Muscle of back (tissue), 13 donors: ENCODE data around the gene RASSF8. TPM values are rescaled to one million over a fixed set of nuclear protein-coding genes. Genes with fewer than 3 reads are reported as not detected.
A peak's percentile ranks its signal among the peaks of the same experiment; 100 is the strongest.

Experiments used
- DNase-seq, 3 donors: peaks; one replicate each; pipeline versions ENCODE4 v3.0.0 to v3.0.0-alpha.2; 2013
- long read RNA-seq, 9 donors: transcript quantifications; one replicate each; lab custom pipeline, GENCODE V29; 2026
- polyA plus RNA-seq, 10 donors: library from polyadenylated mRNA; unstranded; fragments of 120-200 nt; gene quantifications; one replicate each; pipeline ENCODE4 v1.2.1, GENCODE V29; 2013; ENCODE audit not compliant: insufficient read length in 10 of 10

RASSF8 gene, protein sequence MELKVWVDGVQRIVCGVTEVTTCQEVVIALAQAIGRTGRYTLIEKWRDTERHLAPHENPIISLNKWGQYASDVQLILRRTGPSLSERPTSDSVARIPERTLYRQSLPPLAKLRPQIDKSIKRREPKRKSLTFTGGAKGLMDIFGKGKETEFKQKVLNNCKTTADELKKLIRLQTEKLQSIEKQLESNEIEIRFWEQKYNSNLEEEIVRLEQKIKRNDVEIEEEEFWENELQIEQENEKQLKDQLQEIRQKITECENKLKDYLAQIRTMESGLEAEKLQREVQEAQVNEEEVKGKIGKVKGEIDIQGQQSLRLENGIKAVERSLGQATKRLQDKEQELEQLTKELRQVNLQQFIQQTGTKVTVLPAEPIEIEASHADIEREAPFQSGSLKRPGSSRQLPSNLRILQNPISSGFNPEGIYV
- 10 to 100 TPM; 23.9 to 49.3 (median 29.9) TPM for polyA plus RNA-seq
- long read RNA-seq, donor 1, partial matches to known transcripts = 0 of 3 reads
- long read RNA-seq, donor 1, other reads (novel, unspliced or antisense) = 0 of 3 reads
- long read RNA-seq, donor 2 = 0 reads
- long read RNA-seq, donor 3 = 0 reads
- long read RNA-seq, donor 4, partial matches to known transcripts = 0 of 2 reads
- long read RNA-seq, donor 4, other reads (novel, unspliced or antisense) = 0 of 2 reads
- long read RNA-seq, donor 5, partial matches to known transcripts = 12 of 12 reads
- long read RNA-seq, donor 5, other reads (novel, unspliced or antisense) = 0 of 12 reads
- long read RNA-seq, donor 6 = 0 reads
- long read RNA-seq, donor 7 = 0 reads
- long read RNA-seq, donor 8, partial matches to known transcripts = 0 of 2 reads
- long read RNA-seq, donor 8, other reads (novel, unspliced or antisense) = 0 of 2 reads
- long read RNA-seq, donor 9 = 0 reads

DNA sequence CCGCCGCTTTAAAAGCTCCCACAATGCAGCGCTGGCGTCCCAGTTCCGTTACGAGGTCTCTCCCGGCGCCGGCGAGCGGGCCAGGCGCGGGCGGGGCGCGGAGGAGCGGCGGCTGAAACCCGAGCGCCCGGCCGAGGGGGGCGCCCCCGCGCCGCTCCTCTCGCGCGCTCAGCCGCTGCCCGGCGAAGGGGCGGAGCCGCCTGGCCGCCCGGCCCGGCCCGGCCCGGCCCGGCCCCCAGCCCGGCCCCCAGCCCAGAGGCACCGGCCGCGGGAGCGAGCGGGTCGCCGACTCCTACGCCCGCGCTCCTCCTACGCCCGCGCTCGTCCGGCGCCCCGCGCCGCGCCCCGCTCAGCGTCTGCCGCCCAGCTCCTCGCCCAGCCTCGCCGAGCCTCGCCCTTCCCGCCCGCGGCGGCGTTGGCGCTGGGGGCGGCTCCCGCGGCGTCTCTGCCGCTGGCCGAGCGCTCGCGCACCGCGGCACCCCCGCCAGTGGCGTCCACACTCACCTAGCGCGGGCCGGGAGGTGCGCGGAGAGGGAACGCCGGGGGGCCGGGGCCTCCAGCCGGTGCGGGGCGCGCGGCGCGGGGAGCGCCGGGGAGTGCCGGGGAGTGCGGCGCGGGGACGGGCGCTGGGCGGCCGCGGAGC is at the start of gene RASSF8:
RASSF8 (plus strand) TSS at position 255 of the 643 bp plus-strand sequence. CDS start 96,662 bp downstream, outside the sequence.
- peak; percentile 81 to 93 (median 88) for DNase-seq

DNA sequence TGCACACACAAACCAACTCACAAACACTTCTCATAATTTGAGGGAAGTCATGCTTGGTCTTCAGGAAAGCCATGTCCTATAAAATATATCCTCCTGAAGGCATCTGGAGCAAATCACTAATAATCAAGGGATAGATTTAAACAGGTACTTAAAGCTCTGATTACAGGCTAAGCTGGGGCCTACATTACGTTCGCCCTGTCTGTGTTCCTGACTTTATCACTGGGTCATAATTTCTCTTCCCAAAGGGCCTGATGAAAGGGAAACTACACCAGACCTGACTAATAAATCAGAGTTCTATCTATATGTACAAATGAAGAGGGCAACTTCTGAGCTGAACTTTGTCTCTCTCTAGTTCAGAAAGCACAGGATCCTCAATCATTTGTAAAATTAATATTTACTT is 43.9 kb upstream of the RASSF8 start:
- DNase-seq = no peak

DNA sequence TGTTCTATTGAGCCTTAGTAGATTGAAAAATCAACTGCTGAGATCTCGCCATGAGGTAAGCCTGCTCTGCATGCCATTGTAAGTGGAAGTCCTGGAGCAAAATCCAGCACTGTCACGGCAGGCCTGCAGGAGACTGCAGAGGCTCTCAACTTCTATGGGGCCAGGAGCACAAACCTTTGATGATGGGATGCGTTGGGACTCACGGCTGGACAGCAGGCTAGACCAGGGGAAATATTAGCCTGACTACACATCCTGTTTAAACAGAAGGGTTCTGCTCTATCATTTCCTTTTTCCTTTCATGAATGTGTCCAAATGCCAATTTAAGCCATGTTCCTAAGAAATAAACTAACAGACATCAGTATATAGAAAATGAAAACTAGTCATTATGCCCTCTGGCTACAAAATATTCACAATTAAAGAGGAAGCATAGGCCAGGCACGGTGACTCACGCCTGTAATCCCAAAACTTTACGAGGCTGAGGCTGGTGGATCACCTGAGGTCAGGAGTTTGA is 33.9 kb upstream of the RASSF8 start:
- no peak for DNase-seq

DNA sequence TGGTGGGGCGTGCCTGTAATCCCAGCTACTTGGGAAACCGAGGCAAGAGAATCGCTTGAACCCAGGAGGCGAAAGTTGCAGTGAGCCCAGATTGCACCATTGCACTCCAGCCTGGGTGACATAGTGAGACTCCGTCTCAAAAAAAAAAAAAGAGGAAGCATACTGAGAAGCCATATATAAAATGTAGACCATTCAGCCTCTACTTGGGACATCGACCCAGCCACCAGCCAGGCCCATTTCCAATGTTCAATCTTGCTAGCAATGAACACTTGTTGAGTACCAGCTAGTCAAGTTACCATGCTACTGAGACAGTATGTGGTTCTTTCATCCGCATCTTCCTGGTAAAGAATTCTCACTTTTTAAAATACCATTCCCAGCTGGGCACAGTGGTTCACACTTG is 33.4 kb upstream of the RASSF8 start:
- DNase-seq = no peak

DNA sequence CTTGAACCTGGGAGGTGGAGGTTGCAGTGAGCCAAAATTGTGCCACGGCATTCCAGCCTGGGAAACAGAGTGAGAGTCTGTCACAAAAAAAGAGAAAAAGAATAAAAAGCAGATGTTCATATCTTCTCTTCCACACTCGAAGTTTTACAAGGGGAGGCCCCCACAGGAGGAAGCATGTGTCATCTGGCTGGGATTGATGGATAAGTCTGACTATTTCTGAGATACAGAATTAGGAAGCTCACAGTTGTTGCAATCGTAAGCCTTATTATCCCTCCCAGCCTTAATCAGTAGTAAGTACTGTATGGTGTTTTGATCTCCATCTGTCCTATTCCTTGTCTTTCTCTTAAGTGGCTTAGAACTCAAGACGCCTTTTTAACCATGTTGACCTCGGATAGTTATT is 31.9 kb upstream of the RASSF8 start:
- no peak for DNase-seq

DNA sequence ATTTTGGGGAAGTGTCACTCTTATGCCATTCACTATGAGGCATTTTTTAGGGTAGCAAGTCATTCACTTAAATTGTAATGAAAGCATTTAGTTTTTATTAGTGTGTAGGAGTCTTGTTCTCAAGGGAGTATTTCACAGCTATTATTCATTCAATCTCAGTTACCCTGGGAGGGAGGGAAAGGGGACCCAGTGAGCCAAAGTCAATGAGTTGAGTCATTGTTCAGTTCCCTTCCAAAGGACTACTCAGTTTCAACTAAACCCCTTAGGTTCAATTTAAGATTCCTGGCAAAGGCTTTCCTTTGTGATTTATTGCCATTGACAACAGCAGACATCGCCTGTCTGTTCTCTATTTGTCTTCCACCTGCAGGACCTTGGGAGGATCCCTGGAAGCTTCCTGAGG is 29.3 kb upstream of the RASSF8 start:
- peak; percentile 15 to 47 (median 21) for DNase-seq

DNA sequence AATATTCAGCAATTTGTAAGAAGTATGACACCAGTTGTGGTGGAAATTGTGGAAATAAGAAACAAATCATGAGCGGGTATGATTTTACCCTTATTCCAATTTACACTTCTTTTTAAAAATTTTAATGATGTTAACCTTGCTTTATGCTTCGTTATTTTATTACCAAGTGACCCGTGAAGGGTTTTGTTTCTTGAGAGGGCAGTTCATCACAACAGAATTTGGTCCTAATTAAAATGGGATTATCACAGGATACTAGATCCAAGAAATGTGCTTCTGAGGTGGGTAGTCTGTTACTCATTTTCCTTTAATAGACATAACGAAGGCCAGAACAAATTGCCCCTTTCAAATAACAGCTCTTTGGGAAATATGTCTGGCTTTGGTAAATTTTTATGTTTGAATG is 25.5 kb upstream of the RASSF8 start:
- no peak for DNase-seq

DNA sequence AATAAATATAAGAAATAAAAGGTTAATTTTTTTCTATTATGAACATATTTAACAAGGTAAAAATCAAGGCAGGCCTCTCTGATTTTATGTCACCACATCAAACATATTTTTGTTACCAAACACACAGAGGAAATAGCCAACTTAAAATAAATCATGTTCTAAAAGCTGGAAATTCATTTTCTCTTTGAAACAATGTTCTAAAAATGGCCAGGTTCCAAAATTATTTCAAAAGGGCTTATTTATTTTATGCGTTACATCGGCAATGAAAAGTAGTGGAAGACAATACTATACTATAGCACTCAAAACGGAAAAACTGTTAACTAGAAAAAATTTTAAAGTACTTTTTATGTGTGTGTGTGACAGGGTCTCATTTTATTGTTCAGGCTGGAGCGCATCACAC is 24.0 kb upstream of the RASSF8 start:
- no peak for DNase-seq

DNA sequence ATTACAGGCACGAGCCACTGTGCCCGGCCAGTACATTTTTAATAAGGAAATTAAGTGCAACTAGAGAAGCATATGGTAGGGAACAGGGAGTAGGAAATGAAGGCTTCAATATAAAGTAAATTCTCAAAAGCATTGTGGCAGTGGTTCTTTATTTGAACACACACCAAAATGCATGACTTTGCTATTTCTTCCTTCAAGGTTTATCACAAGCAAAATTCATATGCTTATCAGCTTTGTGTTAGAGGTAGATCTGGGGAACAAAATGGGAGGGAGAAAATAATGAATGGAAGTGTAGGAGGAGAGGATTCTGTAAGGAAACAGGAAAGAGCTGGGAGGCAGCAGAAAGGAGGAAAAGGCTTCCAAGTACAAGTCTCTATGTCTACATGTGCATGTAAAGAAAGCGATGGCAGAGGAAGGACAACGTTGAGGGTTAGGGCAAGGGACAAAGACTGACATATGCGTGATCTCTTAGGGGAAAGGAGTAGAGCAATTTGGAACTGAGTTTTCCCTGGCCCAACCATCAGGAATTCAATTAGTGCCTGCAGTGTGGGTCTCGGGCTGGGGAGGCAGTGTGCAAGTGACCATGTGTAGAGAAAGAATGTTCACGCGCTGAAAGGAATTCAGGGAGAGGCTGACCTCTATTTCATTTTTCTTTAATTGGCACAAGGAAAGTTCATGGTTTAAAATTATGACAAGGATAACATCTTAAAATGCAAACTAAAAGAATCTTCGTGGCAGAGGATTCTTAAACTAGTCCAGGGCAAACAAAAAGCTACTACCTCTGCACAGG is 22.9 kb upstream of the RASSF8 start:
- DNase-seq = no peak

DNA sequence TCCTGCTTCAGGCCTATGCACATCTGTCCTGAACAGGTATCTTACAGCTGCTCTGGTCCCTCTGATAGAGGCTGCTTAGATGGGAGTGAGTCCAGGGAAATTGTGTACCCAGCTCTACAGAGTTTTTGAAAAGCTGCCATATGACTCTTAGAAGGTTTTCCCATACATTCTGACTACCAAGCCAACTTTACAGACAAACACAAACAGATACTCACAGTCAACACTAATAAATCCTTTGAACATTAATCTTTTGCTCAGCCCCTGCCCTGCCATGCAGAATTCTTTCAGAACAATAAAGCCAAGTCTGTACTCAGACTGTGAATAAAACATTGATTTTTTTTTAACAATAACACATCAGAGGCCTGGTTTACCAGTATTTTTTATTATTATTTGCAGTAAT is 21.4 kb upstream of the RASSF8 start:
- no peak for DNase-seq

DNA sequence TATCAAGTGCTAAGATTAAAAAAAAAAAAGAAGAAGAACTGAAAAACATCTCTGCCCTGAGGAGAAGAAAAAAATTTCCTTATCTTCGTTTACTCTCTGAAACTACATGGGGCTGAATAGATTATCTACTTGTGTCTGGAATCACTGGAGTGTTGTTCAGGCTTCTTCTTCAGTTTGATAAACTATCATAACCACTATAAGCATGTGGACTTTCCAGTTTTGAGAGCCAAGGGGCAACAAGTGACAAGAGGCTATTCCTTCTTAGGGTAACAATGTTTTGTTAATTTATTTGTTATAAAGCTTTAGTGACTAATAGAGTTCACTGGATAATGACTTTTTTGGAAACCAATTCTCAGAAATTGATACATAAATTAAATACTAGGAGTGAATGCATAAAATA is 19.9 kb upstream of the RASSF8 start:
- no peak for DNase-seq

DNA sequence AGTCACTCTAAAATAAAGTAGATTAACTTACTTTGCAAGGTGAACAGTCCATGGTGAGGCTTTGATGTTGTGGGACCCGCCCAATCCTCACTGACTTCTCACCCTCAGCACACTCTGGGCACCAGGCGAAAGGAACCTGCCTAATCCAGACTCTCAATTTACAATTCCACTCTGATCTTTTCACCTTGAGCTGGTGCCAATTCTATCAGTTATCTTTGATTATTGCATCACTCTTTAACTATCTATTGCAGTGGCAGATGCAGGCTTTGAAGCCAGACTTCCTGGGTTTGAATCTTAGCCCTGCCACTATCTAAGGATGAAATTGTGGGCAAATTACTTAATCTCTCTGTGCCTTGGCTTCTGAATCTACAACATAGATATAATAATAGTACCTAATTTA is 18.9 kb upstream of the RASSF8 start:
- no peak for DNase-seq

DNA sequence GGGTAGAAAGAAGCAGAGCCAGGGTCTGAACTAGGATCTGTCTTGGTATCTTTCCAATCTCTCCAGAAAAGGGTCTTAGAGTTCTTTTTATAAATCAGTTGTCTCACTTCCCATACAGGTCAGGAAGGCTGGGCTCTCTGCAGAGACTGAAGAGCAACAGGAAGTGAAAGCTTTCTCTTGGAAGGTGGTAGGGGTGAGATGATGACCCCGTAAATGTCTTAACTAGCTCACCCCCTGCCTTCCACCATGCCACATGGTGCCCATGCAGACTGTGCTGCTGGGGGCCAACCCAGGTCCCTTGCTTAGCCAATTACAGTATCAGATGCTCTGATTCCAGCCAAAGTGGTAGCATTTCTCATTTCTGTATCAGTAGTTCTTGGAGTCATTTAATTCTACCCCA is 17.6 kb upstream of the RASSF8 start:
- DNase-seq = no peak

DNA sequence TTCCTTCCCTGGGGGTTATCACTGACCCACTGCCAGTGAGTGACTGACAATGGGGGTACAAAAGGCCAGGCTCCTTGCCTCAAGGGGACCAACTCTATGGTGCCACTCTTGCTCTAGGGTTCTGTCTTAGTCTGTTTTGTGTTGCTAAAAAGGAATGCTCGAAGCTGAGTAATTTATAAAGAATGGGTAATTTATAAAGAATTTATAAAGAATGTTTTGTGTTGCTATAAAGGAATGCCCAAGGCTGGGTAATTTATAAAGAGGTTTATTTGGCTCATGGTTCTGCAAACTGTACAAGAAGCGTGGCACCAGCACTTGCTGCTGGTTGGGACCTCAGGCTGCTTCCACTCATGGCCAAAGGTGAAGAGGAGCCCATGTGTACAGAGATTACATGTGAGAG is 15.8 kb upstream of the RASSF8 start:
- no peak for DNase-seq

DNA sequence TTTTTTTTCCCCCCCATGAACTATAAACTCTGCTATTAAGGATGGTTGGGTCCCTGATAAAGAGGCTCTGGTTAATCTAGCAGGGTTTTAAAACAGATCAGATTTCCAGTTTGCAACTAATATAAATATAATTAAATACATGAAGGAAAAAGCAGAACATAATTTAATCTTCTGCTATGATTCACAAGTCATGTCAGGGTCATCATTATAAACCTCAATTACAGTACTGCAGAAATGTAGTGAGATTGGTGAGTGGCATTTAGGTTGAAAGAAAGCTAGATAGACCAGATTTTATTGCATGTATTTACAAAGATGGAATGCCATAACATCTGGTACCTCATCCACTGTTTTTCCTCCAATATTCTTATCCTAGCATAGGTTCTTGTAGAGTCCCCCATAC is 14.5 kb upstream of the RASSF8 start:
- DNase-seq = no peak

DNA sequence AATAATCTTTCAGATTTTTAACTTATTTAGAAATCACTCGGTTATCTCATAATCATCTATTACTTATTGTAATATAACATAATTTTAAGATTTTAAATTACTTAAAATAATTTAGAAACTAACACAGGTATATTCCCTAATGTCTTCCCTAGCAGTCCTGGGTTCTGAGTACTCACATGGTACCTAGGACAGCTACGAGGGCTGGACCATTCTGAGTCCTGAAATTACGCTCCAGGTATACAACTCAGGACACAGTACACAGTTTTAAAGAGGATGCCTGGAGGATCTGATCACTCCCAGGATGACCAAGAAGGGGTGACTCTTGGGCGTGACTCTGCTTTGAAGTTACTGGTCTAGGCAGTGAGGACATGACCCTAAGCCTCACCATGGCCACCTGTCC is 9.1 kb upstream of the RASSF8 start:
- no peak for DNase-seq

DNA sequence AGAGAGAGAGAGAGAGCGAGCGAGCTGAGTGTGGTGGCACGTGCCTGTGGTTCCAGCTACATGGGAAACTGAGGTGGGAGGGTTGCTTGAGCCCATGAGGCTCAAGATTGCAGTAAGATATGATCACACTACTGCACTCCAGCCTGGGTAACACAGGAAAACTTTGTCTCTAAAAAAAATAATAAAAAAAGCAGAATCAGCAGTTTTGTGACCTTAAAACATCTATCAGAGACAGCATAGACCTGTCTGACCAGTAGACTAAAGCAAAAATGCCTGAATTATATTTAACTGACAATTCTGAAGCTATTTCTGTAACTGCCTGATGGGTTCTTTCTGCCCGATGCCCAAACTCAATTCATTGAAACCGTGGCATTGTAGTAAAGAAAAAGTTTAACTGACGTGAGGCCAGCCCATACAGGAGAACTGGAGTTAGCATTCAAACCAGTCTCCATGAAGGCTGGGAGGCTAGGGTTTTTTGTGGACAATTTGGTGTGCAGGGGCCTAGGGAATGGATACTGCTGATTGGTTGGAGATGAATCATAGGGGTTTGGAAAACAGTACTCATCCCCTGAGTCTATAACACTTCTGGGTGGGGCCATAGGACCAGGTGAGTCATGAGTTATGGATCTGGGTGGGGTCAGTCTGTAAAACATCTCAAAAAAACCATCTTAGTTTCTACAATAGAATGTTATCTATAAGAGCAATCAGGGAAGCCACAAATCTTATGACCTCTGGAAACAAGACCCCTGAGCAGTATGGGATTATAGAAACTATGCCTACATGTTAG is 8.0 kb upstream of the RASSF8 start:
- DNase-seq = no peak

DNA sequence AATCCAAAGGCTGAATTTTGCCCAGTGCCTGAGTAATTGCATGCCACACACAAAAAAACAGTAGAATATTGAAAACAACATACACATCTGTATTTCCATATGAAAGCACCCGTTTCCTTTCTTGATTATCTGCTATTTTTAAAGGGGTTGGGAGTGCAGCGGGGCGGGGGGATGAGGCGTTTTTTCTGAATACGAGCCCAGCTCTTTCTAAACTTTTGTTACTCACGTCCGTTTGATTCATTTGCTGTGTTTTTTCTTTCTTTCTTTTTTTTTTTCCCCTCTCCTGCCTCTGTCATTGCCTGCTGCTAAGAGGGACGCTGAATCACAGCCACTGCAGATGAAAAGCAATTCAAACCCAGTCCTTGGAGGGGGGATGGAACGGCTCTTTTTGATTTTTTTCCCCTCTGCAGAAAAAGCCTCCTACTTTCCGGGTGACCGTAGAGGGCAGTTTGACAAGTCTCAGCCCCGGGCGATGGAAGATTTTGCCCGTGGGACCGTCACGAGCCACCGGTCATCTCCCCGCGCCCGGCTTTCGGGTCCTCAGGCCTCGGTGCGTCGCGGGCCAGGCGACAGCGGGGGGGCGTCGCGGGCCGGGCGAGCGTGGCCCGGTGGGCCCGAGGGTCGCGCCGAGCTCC is 572 bp upstream of the RASSF8 start:
- DNase-seq = peak in 1 of 3 donors; percentile 78

DNA sequence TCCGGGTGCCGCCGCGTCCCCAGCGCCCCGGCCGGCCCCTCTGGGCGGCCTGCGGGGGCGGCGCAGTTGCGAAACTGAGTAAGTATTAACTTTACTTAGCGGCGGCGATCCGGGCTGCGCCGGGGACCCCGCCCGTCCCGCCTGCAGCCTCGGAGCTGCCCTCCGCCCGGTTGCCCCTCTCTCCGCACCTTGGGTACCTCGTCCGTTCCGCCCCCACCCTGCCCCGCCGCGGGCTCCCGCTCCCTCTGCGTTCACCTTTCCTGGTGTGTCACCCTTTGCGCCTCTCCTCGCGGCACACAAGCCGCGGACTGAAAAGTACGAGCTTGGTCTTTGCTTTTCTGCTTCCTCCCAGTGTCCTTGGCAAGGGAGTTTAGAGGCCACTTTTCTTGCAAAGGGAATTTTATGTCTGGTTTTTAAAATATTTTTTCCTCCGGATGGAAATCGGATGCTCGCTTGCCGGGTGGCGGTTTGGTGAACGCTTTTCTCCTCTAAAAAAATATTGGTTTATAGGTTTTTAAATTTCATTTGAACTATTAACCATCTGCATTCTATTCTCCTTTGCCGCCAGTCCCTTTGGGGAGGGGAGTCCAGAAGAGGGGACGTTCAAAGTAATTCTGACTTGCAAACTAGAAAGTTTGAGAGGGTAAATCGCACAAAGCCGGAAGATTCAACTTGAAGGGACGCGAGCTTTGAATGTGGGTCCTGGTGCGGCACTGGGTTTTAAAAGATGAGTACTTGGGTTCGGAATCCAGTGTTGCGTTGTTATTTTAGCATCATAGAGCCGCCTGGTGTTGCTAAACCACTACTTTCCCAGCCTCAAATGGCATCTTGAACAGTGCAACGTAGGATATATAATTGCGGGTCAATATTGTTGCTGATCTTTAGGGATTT is 834 bp downstream of the RASSF8 start:
- DNase-seq = peak; percentile 58 to 86 (median 70)
